ENCODE measurements around the gene BBS2.
A peak's percentile ranks its signal among the peaks of the same experiment; 100 is the strongest.

BBS2 gene

DNA sequence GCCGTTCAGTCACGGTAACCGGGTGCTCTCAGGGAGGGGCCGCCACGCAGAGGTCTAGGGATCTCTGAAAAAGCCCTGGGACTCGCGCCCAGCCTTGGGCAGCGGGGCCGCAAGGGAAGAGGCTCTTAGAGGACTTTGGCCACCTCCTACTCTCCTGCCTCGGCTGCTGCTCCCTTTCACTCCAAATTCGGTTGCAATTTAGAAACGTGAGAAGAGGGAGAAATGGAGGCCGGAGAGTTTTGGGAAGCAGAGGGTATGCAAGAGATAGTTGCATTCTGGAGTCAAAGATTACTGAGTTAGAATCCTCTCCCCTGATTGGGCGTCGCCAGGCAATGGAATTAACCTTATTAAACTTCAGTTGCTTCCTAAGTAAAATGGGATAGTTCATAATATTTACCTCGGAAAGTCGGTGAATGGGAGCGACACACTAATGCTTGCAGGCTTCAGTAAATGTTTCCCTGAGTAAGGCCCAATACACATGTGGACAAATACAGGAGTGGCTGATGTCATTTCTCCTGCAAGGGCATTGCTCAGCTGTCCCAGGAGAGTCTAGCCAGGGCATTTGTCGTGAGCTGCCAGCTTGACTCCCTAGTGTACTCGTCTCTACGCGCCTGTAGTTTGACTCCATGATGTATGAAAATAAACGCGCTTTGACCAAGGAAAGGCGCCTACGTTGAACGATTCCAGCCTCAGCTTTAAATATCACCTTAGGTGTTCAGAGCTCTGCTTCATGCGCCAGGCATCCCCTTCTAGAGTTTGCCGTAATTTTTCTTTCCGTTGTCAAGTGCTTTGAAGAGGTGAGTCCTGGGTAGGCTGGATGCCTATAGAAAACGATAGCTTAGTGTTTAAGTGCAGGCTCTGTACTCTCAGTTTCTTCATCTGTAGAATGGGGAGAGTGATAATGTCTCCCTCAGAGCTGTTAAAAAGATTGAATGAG, 67.8 kb downstream of the BBS2 start:
- Histone ChIP-seq H3K4me3 (peak overlapping the region; percentile 98), H3K27ac (peak overlapping the region; percentile 88 to 91)
- TF ChIP-seq, protein P1, sequence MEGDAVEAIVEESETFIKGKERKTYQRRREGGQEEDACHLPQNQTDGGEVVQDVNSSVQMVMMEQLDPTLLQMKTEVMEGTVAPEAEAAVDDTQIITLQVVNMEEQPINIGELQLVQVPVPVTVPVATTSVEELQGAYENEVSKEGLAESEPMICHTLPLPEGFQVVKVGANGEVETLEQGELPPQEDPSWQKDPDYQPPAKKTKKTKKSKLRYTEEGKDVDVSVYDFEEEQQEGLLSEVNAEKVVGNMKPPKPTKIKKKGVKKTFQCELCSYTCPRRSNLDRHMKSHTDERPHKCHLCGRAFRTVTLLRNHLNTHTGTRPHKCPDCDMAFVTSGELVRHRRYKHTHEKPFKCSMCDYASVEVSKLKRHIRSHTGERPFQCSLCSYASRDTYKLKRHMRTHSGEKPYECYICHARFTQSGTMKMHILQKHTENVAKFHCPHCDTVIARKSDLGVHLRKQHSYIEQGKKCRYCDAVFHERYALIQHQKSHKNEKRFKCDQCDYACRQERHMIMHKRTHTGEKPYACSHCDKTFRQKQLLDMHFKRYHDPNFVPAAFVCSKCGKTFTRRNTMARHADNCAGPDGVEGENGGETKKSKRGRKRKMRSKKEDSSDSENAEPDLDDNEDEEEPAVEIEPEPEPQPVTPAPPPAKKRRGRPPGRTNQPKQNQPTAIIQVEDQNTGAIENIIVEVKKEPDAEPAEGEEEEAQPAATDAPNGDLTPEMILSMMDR (IDR thresholded peaks at IDR 0.05): no peak
- DNase-seq (ENCODE audit: low spot score): peak; percentile 80

DNA sequence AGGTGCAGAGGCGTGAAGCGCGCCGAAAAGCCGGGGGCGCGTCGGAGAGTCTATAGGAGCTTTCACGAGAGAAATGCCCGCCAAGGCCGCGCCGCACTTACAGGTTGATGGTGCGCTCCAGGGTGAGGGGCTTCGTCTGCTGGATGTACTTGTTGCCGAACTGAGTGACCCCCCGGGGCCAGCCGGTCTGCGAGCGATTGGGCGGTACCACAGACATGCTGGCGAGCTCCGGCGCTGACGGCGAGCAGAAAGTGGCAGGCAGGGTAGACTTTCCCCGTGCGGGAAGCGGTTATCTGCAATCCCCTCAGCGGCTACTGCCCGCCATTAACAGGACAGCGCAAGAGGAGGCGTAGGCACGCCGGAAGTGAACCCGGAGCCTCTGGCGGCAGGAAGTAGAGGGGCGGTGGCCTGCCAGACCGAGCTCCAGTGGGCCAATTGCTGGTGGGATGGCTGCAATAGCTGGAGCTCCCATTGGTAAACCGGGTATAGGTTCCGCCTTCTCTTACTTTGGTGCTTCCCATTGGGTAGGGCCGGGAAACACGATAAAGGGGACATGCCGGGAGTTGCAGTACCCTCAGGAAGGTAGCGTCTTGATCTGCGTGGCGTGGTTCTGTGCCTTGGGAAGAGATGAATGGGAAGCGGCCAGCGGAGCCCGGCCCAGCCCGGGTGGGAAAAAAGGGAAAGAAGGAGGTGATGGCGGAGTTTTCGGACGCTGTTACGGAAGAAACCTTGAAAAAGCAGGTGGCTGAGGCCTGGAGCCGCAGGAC, 68.7 kb downstream of the BBS2 start, which contains the start of the genes NUDT21 and OGFOD1:
NUDT21 (minus strand) TSS at position 347 of the 767 bp plus-strand sequence; CDS start at position 217, 130 bp downstream.
OGFOD1 (plus strand) TSS at position 569 of the 767 bp plus-strand sequence; CDS start at position 628, 59 bp downstream.
- peak within 1 kb of the TSS; percentile 88 to 91 for H3K27ac ChIP-seq
- TF ChIP-seq, protein P1 (IDR thresholded peaks at IDR 0.05): no peak
- DNase-seq (ENCODE audit: low spot score): peak; percentile 97
- H3K4me3 ChIP-seq: peak within 1 kb of the TSS; percentile 98

DNA sequence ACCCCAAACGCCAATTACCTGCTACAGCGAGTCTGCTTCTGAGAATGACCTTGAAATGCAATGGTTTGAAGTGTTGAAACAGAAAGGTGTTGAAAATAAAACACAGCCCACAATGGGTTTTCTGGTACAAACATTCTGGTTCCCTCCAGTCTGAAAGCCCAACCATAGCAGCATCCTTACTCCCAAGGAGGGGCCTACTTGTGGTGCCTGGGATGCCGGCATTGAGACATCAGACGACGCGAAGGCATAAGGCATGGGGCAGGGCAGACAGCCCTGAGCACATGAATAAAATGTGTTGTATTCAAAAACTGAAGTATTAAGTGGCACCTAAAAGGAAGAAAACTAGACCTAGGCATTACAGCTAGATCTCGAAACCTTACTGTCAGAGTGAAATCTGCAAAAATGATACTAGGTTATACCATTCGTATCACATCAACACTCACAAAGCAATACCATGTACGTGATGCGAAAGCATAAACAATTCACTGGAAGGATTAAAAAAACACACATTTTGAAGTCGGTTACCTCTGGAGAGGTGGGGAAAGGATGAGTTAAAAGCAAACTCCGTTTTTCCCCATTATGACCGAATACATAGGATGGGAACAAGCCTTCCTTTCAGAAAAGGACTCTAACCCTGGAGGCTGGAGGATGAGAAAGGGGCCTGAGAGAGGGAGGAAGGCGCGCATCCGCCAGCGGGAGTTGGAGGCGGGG, 69.4 kb downstream of the BBS2 start:
- TF ChIP-seq, protein P1 (IDR thresholded peaks at IDR 0.05): no peak
- Histone ChIP-seq H3K4me3 (peak overlapping the region; percentile 98), H3K27ac (peak overlapping the region; percentile 88 to 91)
- no peak for DNase-seq (ENCODE audit: low spot score)

DNA sequence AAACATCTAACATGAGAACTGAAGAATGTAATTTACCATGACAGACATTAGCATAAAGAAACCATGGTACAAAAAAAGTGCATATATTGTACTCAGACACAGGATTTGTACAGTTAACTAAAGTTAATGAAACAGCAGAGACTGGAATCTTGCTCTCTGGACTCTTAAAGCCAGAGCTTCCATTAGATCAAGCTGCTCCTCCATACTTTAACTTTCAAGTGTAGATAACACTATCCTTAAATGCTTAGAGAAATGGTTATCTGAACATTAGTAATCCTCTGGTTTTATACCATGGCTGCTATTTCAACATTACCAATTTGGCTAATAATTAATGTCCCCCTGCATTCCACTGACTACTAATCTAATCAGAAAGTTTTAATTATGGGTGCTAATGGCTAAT, 71.8 kb downstream of the BBS2 start:
- Histone ChIP-seq H3K4me3 (no peak overlapping the region), H3K27ac (no peak overlapping the region)
- no peak for DNase-seq (ENCODE audit: low spot score)
- TF ChIP-seq, protein P1 (IDR thresholded peaks at IDR 0.05): no peak

DNA sequence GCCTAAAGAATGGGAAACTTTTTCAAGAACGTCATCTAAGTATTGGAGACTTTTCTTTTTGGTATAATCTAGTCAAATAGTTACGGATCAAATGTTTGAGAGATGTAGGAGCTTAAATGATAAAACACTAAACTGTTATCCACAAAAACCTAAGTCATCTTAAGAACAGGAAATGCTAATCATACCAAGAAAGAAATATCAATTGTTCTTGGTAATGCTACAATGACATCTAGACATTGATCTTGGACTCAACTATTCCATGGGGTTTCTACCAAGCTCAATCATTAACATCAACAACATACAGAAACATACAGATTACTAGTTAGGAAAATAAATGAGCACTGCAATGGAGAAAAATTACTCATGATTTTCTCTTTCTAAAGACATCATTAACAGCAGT, 72.5 kb downstream of the BBS2 start:
- no peak for DNase-seq (ENCODE audit: low spot score)
- TF ChIP-seq, protein P1 (IDR thresholded peaks at IDR 0.05): no peak
- Histone ChIP-seq H3K4me3 (no peak overlapping the region), H3K27ac (no peak overlapping the region)

DNA sequence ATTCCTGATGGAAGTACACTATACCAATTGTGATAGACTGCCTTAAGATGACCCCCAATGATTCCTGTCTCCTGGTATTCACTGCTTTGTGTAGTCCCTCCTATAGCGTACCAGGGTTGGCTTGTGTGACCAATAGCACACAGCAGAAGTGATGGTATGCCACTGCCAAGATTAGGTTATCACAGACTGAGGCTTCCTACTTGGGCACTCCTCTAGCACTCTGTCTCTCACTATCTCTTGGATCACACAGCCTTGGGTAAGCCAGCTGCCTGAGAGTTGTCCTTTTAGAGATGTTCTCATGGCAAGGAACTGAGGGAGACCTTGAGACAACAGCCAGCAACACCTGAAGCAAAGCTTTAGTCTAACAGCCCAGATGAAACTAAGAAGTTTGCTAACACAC, 81.8 kb downstream of the BBS2 start:
- DNase-seq (ENCODE audit: low spot score): no peak
- H3K4me3 ChIP-seq: no peak overlapping the region
- TF ChIP-seq, protein P1 (IDR thresholded peaks at IDR 0.05): no peak
- no peak overlapping the region for H3K27ac ChIP-seq

Measured in coronary artery (tissue), 2 donors.